ENCODE data around the gene KCNS3.

KCNS3 gene

GRCh38 chr2:17934721-17935120 lies 56.3 kb downstream of the KCNS3 start:
- Histone ChIP-seq H3K4me3 (replicated peaks; ENCODE audit: insufficient read depth, low read length) (no peak overlapping the region), H3K27me3 (ENCODE audit: insufficient read depth, poor library complexity, severe bottlenecking) (no peaks in the 10 kb centered on the region), H3K27ac (replicated peaks) (no peak overlapping the region)
- no peak for DNase-seq (ENCODE audit: low read depth in 1 of 2, low spot score in 1 of 2)
- no peak for TF ChIP-seq SPI1 (IDR thresholded peaks at IDR 0.05; ENCODE audit: borderline replicate concordance, low read depth)
- no peak for TF ChIP-seq REST (IDR thresholded peaks at IDR 0.05; ENCODE audit: insufficient replicate concordance, low read depth)
- TF ChIP-seq POLR2AphosphoS5 (IDR thresholded peaks at IDR 0.05; ENCODE audit: low read depth): no peak
- no peak for TF ChIP-seq GABPA (IDR thresholded peaks at IDR 0.05; ENCODE audit: low read depth)
- no peak for TF ChIP-seq CTCF (IDR thresholded peaks at IDR 0.05; ENCODE audit: insufficient read depth, low read length)

- TF ChIP-seq CTCF (IDR thresholded peaks at IDR 0.05; ENCODE audit: insufficient read depth, low read length): no peak
- no peak for TF ChIP-seq SPI1 (IDR thresholded peaks at IDR 0.05; ENCODE audit: borderline replicate concordance, low read depth)
- TF ChIP-seq POLR2AphosphoS5 (IDR thresholded peaks at IDR 0.05; ENCODE audit: low read depth): no peak
- TF ChIP-seq GABPA (IDR thresholded peaks at IDR 0.05; ENCODE audit: low read depth): no peak
- no peak for TF ChIP-seq REST (IDR thresholded peaks at IDR 0.05; ENCODE audit: insufficient replicate concordance, low read depth)
- no peaks in the 10 kb centered on the region for H3K27me3 ChIP-seq (ENCODE audit: insufficient read depth, poor library complexity, severe bottlenecking)
- no peak for DNase-seq (ENCODE audit: low read depth in 1 of 2, low spot score in 1 of 2)
- no peak overlapping the region for H3K27ac ChIP-seq (replicated peaks)
- H3K4me3 ChIP-seq (replicated peaks; ENCODE audit: insufficient read depth, low read length): no peak overlapping the region
Observed at GRCh38 chr2:17935242-17935885, 56.9 kb downstream of the KCNS3 start.

- H3K27me3 ChIP-seq (ENCODE audit: insufficient read depth, poor library complexity, severe bottlenecking): no peaks in the 10 kb centered on the region
- no peak overlapping the region for H3K4me3 ChIP-seq (replicated peaks; ENCODE audit: insufficient read depth, low read length)
- TF ChIP-seq CTCF (IDR thresholded peaks at IDR 0.05; ENCODE audit: insufficient read depth, low read length) (no peak), SPI1 (IDR thresholded peaks at IDR 0.05; ENCODE audit: borderline replicate concordance, low read depth) (no peak)
- DNase-seq (ENCODE audit: low read depth in 1 of 2, low spot score in 1 of 2): no peak
- no peak overlapping the region for H3K27ac ChIP-seq (replicated peaks)
Observed at GRCh38 chr2:17936599-17936998, 58.1 kb downstream of the KCNS3 start.

GRCh38 chr2:17940091-17940630 lies 61.7 kb downstream of the KCNS3 start:
- no peak for DNase-seq (ENCODE audit: low read depth in 1 of 2, low spot score in 1 of 2)
- no peak for TF ChIP-seq POLR2AphosphoS5 (IDR thresholded peaks at IDR 0.05; ENCODE audit: low read depth)
- TF ChIP-seq REST (IDR thresholded peaks at IDR 0.05; ENCODE audit: insufficient replicate concordance, low read depth): no peak
- TF ChIP-seq CTCF (IDR thresholded peaks at IDR 0.05; ENCODE audit: insufficient read depth, low read length): no peak
- Histone ChIP-seq H3K27ac (replicated peaks) (no peak overlapping the region), H3K4me3 (replicated peaks; ENCODE audit: insufficient read depth, low read length) (no peak overlapping the region), H3K27me3 (ENCODE audit: insufficient read depth, poor library complexity, severe bottlenecking) (no peaks in the 10 kb centered on the region)

Measured in HL-60 (cell line).